ENCODE data around the gene POP4.

The POP4 gene

GRCh38 chr19:29576761-29577648 lies 29.1 kb upstream of the POP4 start:
- DNase-seq (ENCODE audit: low read depth in 2 of 2): peak; percentile 19 to 20

GRCh38 chr19:29577649-29577963 lies 28.5 kb upstream of the POP4 start:
- DNase-seq (ENCODE audit: low read depth in 2 of 2): no peak

DNA sequence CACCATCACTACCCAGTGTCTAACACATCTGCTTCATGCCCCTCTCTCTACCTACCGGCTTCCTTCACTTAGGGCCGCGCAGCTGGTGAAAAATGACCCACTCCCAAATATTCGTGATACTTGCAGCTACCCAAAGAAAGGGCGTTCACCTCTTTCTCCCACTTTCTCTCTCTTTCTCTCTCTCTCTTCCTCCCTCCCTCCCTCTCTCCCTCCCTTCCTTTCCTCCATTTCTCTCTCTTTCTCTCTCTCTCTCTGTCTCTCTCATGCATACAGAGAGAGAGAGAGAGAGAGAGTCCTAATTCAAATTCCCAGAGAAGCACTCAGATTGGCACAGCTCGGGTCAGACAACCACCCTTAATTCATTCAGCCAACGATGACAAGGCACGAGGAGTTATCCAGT lies 27.7 kb upstream of the POP4 start:
- no peak for DNase-seq (ENCODE audit: low read depth in 2 of 2)

DNA sequence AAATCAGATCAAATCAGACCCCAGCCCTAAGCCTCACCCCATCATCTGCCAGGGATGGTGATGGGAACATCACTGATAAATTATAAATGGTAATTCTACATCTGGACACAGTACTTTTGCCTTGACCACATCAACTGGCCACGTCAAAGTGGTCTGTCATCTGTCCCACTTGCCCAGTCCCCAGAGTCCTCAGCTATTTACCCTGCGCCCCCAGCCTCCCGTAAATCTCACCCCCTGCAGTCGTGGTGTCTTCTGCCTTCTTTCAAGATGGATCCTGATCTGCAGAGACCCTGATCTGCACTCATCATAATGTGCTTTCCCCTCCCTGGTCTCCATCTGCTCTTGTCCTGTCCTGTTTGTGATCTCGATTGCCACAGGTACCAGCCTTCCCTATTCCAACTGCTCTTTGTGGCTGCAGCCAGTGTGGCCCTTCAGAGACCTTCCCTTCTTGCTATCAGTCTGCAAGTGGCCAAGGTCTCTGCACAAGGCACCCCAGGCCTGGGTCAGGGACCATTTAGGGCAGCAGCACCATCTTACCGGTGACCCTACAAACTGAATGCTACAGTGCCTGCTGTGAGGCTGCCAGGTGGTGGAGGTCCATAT lies 26.7 kb upstream of the POP4 start:
- no peak for DNase-seq (ENCODE audit: low read depth in 2 of 2)

- no peak for DNase-seq (ENCODE audit: low read depth in 2 of 2)
Observed at GRCh38 chr19:29581398-29581797, 24.7 kb upstream of the POP4 start.

GRCh38 chr19:29583196-29583999 lies 22.7 kb upstream of the POP4 start:
- DNase-seq (ENCODE audit: low read depth in 2 of 2): peak in 1 of 2 donors; percentile 11

- no peak for DNase-seq (ENCODE audit: low read depth in 2 of 2)
Observed at GRCh38 chr19:29586401-29586800, 19.7 kb upstream of the POP4 start.

DNA sequence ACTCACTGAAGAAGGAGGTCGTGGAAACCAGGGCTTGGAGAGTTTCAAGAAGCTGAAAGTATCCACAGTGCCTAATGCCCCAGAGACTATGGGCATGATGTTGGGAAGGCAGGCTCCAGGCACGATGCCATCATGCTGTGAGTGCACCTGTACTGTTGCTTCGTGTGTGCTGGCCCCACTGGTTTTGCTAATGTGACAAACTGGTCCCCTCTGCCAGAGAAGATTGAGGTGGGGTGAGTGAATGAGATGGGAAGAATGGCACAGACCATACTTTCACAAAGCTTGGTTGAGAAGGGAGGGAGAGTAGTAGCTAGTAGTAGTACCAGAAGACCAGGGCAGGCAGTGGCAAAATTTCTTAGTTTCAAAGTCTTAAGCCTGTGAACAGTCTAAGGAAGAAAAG lies 19.0 kb upstream of the POP4 start:
- DNase-seq (ENCODE audit: low read depth in 2 of 2): no peak

DNA sequence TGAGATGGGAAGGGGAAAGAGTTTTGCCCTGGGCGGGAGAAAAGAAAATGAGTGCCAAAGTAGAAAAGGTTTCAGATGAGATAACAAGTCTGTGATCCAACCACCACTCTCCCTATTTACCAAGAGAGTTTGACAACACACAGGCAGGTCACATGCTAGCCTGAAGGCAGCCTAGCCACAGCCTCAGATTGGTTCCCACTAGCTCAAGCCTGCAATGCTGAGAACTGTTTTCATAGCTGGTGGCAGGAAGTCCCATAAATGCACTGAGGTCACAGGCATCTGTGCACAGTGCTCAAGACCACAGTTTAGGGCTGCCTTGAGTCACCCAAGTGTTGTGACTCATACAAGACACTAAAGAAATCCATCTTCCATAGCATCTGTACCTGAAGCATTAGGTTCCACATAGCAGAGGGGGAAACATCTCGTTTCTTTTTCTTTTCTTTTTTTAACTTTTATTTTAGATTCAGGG lies 18.5 kb upstream of the POP4 start:
- peak; percentile 65 to 70 for DNase-seq (ENCODE audit: low read depth in 2 of 2)

DNA sequence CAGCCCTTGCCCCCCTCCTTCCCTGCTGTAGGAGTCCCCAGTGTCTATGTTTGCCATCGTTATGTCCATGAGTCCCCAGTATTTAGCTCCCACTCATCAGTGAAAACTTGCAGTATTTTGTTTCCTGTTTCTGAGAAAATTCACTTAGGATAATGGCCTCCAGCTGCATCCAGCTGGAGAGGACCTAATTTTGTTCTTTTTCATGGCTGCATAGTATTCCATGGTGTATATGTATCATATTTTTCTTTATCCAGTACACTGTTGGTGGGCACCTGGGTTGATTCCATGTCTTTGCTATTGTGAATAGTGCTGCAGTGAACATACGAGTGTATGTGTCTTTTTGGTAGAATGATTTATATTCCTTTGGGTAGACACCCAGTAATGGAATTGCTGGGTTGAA lies 18.0 kb upstream of the POP4 start:
- DNase-seq (ENCODE audit: low read depth in 2 of 2): no peak

GRCh38 chr19:29590278-29590677 lies 15.8 kb upstream of the POP4 start:
- DNase-seq (ENCODE audit: low read depth in 2 of 2): no peak

- DNase-seq (ENCODE audit: low read depth in 2 of 2): no peak
Observed at GRCh38 chr19:29591670-29592069, 14.4 kb upstream of the POP4 start.

DNA sequence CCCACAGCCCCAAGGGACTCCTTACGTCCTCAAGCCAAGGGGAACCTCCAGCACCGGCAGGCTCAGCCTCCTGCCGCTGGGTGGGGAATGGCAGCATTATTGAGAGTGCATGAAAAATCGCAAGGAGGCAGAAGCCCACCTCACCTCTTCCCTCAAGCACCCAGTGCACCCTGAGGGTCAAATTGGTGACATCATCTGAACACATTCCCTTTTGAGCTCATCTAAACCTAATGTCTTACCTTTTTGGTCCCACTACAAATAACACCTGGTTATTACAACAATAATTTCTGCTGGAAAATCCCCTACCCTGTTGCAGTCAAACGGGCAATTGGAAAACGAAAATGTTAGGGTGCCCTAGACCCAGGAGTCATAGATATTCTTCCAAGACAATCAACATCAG lies 12.2 kb upstream of the POP4 start:
- no peak for DNase-seq (ENCODE audit: low read depth in 2 of 2)

DNA sequence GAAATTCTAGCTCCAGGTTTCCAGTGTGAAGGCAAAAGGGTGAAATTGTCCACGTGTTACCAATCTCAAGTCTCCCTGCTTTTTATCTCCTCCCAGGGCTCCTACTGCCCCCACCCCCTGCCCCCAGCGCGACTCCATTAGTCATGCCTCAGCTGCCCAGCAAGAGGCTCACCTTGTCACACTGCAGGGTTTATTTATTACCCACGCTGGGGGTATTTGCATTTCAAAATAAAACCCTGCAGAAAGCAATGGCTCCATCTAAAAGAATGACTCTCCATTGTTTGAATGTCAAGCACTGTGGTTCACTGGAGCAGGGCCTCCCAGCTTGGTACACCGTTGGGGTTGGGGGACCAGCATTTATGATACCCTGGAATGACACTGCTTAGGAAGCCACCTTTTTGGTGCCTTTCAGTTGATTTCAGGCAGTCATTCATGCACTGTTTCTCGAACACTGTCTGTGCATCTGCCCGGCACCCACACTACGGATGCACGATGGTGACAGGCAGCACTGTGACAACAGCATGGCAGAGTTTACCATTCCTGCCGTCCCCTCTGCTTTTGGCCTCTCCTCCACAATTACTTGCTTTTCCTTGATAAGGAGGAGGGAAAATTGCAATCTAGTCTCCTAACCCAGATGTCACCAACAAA lies 9.9 kb upstream of the POP4 start:
- DNase-seq (ENCODE audit: low read depth in 2 of 2): no peak

DNA sequence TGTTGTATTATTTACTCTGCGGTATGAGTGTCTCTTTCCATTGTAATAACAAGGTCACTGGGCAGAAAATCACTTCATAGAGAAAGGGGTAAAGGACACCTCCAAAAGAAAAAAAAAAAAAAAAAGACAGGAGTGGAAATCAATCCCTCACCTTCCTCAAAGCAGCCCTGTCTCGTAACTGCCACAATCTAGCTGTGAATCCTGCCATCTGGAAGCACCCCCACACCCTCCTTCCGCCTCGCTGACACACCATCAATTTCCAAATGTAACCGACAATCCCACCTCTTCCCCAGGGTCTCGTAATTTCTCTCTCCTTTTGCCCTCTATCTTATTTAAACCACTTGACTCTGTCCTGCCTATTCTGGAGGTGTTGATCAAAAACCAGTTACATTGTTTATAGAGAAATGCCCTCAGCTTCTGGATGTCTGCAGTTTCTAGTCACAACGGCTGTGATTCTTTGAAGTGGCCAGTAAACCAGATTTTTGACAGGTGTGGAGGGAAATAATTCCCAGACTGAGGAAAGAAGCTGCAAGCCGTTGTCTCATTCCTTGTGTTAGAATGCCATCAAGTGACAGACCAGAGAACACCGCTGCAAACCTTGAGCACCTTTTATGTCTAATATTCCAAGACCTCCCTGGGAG lies 9.1 kb upstream of the POP4 start:
- DNase-seq (ENCODE audit: low read depth in 2 of 2): no peak

GRCh38 chr19:29598036-29598435 lies 8.0 kb upstream of the POP4 start:
- no peak for DNase-seq (ENCODE audit: low read depth in 2 of 2)

GRCh38 chr19:29598496-29598895 lies 7.6 kb upstream of the POP4 start:
- DNase-seq (ENCODE audit: low read depth in 2 of 2): no peak

DNA sequence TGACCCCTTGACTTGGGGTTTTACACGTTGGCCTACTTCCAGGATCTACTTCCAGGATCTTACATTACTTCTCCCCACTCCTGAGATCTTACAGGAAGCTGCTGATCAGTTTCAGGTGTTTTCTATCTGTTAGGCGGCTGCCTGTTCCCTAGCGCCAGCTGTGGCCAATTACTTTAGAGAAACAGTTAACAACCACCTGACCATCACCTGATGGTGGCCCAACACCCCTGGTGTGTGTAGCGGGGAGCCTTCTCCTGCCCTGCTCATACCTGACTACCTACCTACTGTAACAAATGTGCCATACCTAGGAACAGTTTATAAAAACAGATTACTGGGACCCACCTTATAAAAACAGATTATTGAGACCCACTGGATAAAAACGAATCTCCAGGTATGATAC lies 2.8 kb upstream of the POP4 start:
- no peak for DNase-seq (ENCODE audit: low read depth in 2 of 2)

- DNase-seq (ENCODE audit: low read depth in 2 of 2): no peak
Observed at GRCh38 chr19:29606420-29606747, 301 bp downstream of the POP4 start.

- no peak for DNase-seq (ENCODE audit: low read depth in 2 of 2)
Observed at GRCh38 chr19:29609636-29610035, 3.6 kb downstream of the POP4 start.

DNA sequence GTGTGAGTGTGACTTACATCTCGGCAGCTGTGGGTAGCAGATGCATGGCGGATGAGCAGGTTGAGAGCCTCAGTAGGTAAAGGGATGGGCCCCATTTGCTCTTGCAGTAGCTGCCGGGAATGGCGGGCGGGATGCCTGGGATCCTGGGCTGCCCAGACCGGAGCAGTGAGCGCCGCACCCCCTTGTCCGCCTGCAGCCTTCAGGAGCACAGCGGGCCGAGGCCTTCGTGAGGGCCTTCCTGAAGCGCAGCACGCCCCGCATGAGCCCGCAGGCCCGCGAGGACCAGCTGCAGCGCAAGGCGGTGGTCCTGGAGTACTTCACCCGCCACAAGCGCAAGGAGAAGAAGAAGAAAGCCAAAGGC lies 4.1 kb downstream of the POP4 start:
- DNase-seq (ENCODE audit: low read depth in 2 of 2): no peak

Data from stimulated activated CD8-positive, alpha-beta memory T cell treated with anti-CD3 and anti-CD28 coated beads, Interleukin-15, amount 100 ng/mL, for 48 hours (primary cell).